Measurements from ENCODE around the gene RNF17. TPM values are rescaled to one million over a fixed set of nuclear protein-coding genes. Genes with fewer than 3 reads are reported as not detected.

Gene RNF17
- total and polyA plus RNA-seq, 2 of the 8 experiments (the other 6 are each of a cell fraction or from before 2014, with no cell fraction given) = not detected

DNA sequence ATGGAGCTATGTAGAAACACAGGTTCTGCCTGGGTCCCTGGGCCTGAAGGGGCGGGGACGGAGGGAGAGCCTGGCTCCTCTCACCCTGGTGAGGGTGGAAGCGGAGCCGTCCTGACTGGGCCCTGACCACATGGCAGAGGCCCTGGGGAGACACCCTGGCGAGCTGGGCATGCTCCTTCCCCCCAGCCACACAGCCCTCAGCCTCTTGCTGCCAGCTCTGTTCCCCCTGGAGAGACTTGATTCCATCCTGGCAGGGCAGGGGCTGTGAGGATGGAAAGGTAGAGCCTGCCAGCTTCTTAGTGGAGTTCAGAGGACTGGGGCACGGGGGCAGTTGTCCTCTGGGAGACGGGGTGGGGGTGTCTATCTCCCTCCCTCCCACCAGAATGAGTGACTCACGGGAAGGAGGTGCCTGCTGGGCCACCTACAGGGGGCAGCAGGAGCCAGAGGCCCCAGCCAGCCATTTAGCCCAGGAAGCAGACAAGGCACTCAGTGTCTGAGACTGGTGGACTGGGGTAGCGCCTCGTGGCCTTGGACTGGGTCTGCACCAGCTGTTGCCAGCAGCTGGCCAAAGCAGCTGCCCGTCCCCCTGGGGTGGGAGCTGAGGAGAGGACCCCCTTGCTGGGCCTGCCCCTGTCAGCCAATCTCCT, 22.8 kb upstream of the RNF17 start:
- TF ChIP-seq JUND (IDR thresholded peaks at IDR 0.05; ENCODE audit: low read length) (peak; percentile 39; the same call in 1 of the 2 replicates), EZH2 (IDR thresholded peaks at IDR 0.05; ENCODE audit: low read depth, low read length, severe bottlenecking) (no peak), EGR1 (IDR thresholded peaks at IDR 0.05; ENCODE audit: borderline replicate concordance, low read depth, low read length) (no peak), RAD21 (IDR thresholded peaks at IDR 0.05 in 1 of 2, conservative IDR thresholded peaks at IDR 0.05 in 1 of 2; ENCODE audit: low read depth in 2 of 2, low read length in 2 of 2) (peak; percentile 23 to 50; a peak in 3 of 4 replicates), RFX5 (IDR thresholded peaks at IDR 0.05; ENCODE audit: borderline replicate concordance, low read depth, low read length) (no peak)
- TF ChIP-seq, protein P1, sequence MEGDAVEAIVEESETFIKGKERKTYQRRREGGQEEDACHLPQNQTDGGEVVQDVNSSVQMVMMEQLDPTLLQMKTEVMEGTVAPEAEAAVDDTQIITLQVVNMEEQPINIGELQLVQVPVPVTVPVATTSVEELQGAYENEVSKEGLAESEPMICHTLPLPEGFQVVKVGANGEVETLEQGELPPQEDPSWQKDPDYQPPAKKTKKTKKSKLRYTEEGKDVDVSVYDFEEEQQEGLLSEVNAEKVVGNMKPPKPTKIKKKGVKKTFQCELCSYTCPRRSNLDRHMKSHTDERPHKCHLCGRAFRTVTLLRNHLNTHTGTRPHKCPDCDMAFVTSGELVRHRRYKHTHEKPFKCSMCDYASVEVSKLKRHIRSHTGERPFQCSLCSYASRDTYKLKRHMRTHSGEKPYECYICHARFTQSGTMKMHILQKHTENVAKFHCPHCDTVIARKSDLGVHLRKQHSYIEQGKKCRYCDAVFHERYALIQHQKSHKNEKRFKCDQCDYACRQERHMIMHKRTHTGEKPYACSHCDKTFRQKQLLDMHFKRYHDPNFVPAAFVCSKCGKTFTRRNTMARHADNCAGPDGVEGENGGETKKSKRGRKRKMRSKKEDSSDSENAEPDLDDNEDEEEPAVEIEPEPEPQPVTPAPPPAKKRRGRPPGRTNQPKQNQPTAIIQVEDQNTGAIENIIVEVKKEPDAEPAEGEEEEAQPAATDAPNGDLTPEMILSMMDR (IDR thresholded peaks at IDR 0.05; ENCODE audit: control extremely low read depth in 1 of 3, insufficient read depth in 1 of 3, low read depth in 1 of 3, low read length in 3 of 3) = peak in 2 of 3 experiments; percentile 31 to 57; a peak in 3 of 4 replicates

More for the DNA sequence above, 22.8 kb upstream of the RNF17 start:
- H3K36me3 ChIP-seq (ENCODE audit: control insufficient read depth in 2 of 4, insufficient read depth in 4 of 4, low read length in 3 of 4) = peaks cover 0 to 5% (median 0%) of the 10 kb centered on the region in 4 experiments; a peak in 1 of 8 replicates
- no peak overlapping the region for H2AFZ ChIP-seq (ENCODE audit: low read length)
- H3K14ac ChIP-seq (ENCODE audit: insufficient read length) = no peak overlapping the region
- no peak overlapping the region for H2AK5ac ChIP-seq (ENCODE audit: low read depth, low read length)
- H3K27ac ChIP-seq (ENCODE audit: low read depth, low read length) = no peak overlapping the region
- H3K18ac ChIP-seq (ENCODE audit: extremely low read depth, low read length) = no peak overlapping the region
- no peak overlapping the region for H3K9ac ChIP-seq (replicated peaks in 1 of 4; ENCODE audit: extremely low read depth in 1 of 4, low read depth in 3 of 4, low read length in 3 of 4)
- DNase-seq (ENCODE audit: low read depth in 1 of 2, low spot score in 2 of 2) (no peak), FAIRE-seq (no peak)
- H2BK120ac ChIP-seq (replicated peaks; ENCODE audit: low read depth, low read length) = no peak overlapping the region
- no peak overlapping the region for H3K23ac ChIP-seq (ENCODE audit: insufficient read length)
- H3K4ac ChIP-seq (replicated peaks; ENCODE audit: insufficient read length, low read depth, low read length) = no peak overlapping the region
- no peak overlapping the region for H3K4me3 ChIP-seq (ENCODE audit: extremely low read depth in 1 of 4, insufficient read depth in 2 of 4, low read depth in 3 of 4, low read length in 4 of 4)
- no peak overlapping the region for H3K56ac ChIP-seq (replicated peaks; ENCODE audit: insufficient read length, low read depth, low read length)
- H3K79me1 ChIP-seq (ENCODE audit: low read depth, low read length) = no peaks in the 10 kb centered on the region
- H2BK20ac ChIP-seq (ENCODE audit: low read length) = no peak overlapping the region
- H2BK15ac ChIP-seq (ENCODE audit: low read length) = no peak overlapping the region
- peaks cover 0 to 2% of the 10 kb centered on the region in 2 experiments for H4K20me1 ChIP-seq (replicated peaks in 1 of 2; ENCODE audit: control insufficient read depth in 1 of 2, insufficient read depth in 2 of 2, low read length in 2 of 2)
- H3K79me2 ChIP-seq (ENCODE audit: control insufficient read depth in 1 of 2, insufficient read depth in 2 of 2, low read length in 2 of 2) = no peaks in the 10 kb centered on the region
- no peak overlapping the region for H4K5ac ChIP-seq (ENCODE audit: insufficient read length, low read depth, low read length)
- ChIA-PET CTCF (ENCODE audit: partially characterized antibody) (interaction anchor here (0.9 to 2.7 kb wide), 22 partner anchors 9 to 696 kb away, joined by 3 to 10 read pairs (median 4); no protein-coding TSS in a partner anchor), POLR2A (ENCODE audit: partially characterized antibody) (interaction anchor here (1.0 to 1.4 kb wide), 3 partner anchors 9 to 178 kb away, joined by 3 to 5 read pairs (median 4); no protein-coding TSS in a partner anchor)
- H3K4me1 ChIP-seq (replicated peaks in 1 of 4; ENCODE audit: control insufficient read depth in 3 of 4, insufficient read depth in 4 of 4, low read length in 3 of 4) = peaks cover 0 to 4% (median 1%) of the 10 kb centered on the region in 4 experiments; a peak in 1 of 7 replicates
- H3K9me3 ChIP-seq (ENCODE audit: insufficient read depth in 2 of 2, low read depth in 1 of 2, low read length in 1 of 2) = no peaks in the 10 kb centered on the region; a peak in 1 of 4 replicates
- H4K8ac ChIP-seq (ENCODE audit: extremely low read depth, insufficient read depth, low read length) = peak overlapping the region; percentile 31; the same call in 1 of the 2 replicates
- H2BK5ac ChIP-seq (ENCODE audit: low read depth, low read length) = no peak overlapping the region
- H3K4me2 ChIP-seq (ENCODE audit: insufficient read depth in 1 of 2, low read depth in 2 of 2, low read length in 2 of 2) = no peak overlapping the region
- peaks cover 3% of the 10 kb centered on the region; the same call in 1 of the 2 replicates for H3K23me2 ChIP-seq (ENCODE audit: low read depth, low read length)
- H3K27me3 ChIP-seq (replicated peaks in 1 of 4; ENCODE audit: control insufficient read depth in 3 of 4, extremely low read depth in 1 of 4, insufficient read depth in 3 of 4, low read length in 3 of 4) = peaks cover 19 to 29% (median 28%) of the 10 kb centered on the region in 4 experiments
- WGBS, 2 experiments (ENCODE audit: extremely low coverage in 1 of 2, insufficient coverage in 1 of 2, insufficient read length in 1 of 2, insufficient replicate concordance in 2 of 2, low coverage in 1 of 2, low lambda C conversion rate in 2 of 2, missing lambda C conversion rate in 1 of 2) = 80% methylated on average over 8 of the region's 11 CpGs; no CpG with 5 or more reads in 1 of the 2 experiments
- H2BK12ac ChIP-seq (ENCODE audit: low read depth, low read length) = peak overlapping the region; percentile 22; the same call in 1 of the 2 replicates
- H4K91ac ChIP-seq (replicated peaks; ENCODE audit: insufficient read length, low read length) = no peak overlapping the region
